GM21381 (cell line): Measurements from ENCODE around the gene SRD5A1.

Source experiments
- ATAC-seq: cut with Tn5 transposase; IDR thresholded peaks from one replicate; pipeline ENCODE4 v1.9.1; 2021; ENCODE audit warnings: mild to moderate bottlenecking, moderate library complexity; ENCODE audit not compliant: unreplicated experiment

SRD5A1 gene, protein sequence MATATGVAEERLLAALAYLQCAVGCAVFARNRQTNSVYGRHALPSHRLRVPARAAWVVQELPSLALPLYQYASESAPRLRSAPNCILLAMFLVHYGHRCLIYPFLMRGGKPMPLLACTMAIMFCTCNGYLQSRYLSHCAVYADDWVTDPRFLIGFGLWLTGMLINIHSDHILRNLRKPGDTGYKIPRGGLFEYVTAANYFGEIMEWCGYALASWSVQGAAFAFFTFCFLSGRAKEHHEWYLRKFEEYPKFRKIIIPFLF

DNA sequence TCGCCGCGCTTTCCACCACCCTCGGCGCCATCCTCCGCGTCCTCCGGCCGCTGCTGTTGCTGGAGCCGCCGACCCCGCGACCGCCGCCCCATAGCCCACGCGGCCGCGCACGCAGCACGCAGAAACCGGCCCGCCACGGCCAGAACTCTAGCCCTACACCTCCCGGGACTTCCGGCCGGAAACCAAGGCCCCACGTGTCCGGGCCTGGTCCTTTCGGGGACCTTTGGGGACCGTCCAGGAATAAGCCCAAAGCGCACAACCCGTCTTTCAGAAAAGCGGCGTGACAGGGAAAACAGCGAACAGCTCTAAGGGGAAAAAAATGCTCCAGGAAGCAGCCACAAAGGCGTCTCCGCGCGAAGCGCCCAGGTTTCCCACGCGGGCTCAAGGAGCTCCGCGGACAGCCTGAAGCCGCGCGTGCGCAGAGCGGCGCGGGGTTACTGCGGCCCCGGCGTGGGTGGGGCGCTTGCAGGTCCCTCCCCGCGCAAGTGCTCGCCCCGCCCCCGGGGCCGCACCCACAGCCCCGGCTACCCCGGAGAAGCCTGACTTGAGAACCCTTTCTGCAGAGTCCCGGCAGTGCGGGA, at the start of gene SRD5A1, which contains the start of gene NSUN2:
SRD5A1 (plus strand) TSS at position 553 of the 581 bp plus-strand sequence. CDS start 137 bp downstream, outside the sequence.
NSUN2 (minus strand) TSS at position 157 of the 581 bp plus-strand sequence; CDS start at position 92, 65 bp downstream.
- peak; percentile 85 for ATAC-seq

DNA sequence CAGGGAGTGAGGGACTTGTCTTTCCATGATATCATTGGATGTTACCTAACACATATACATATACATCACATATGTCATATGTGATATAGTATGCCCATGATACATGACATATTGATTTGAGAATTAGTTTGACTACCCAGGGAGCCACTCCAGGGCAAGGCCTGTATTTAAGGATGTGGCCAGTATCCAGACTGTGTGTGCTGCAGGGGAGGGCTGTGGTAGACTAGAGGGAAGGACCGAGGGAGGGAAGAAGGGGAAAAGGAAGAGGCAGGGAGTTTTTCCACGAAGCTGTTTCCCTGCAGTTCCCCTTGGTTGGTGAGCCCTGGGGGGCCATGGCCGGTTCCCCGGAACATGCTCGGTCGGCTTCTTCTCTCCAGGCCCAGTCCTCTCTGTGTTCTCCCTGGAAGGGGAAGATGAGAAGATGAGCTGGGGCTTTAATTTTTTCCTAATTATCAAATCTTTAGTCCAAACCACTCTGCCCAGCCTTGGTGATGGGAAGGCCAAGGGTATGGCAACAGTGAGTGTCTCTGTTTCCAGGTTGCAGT, 49.1 kb upstream of the SRD5A1 start:
- ATAC-seq, result no peak

- no peak for ATAC-seq
Measured at GRCh38 chr5:6584727-6585126, 48.5 kb upstream of the SRD5A1 start.

GRCh38 chr5:6585168-6585567, 48.1 kb upstream of the SRD5A1 start:
- ATAC-seq, result no peak

- no peak for ATAC-seq
Measured at GRCh38 chr5:6585939-6586646, 47.1 kb upstream of the SRD5A1 start.

- ATAC-seq, result no peak
Measured at GRCh38 chr5:6586647-6587042, 46.6 kb upstream of the SRD5A1 start.

GRCh38 chr5:6587171-6587570, 46.1 kb upstream of the SRD5A1 start:
- no peak for ATAC-seq

DNA sequence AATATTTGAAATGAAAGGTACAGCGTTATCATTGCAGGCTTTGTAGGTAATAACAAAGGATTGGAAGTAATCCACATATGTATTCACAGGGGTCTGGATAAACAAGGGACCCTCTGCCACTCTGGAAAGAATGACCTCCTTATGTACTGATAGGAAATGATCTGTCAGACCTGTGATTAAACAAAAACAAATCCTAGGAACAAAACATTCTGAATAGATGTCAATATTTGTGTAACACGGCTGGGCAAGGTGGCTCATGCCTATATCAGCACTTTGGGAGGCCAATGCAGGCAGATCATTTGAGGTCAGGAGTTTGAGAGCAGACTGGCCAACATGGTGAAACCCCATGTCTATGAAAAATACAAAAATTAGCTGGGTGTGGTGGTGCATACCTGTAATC, 42.7 kb upstream of the SRD5A1 start:
- no peak for ATAC-seq

DNA sequence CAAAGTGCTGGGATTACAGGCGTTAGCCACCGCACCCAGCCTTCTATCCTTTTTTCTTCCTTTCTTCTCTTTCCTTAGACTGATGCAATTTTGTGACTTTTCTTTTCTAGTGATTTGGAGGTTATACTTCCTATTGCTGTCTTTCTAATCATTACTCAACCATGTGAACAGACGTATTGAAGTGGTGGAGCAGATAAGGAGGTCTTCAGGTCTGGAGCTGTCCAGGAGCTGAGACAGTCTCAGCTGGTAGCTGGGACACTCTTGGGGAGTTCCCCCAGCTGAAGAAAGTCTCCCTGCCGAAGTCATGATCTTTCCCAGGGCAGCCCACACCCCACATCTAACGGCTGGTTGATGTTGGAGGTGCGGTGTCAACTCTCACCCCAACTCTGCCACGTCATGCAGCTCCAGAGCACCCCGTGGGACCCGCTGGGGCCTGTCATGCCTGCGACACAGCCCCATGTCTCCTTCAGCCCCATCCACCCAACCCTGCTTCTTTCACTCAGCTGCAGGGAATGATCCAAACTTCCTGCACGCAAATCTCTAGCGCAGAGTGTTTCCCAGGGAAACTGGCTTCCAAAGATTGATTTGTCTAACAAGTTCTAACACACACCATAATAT, 41.5 kb upstream of the SRD5A1 start:
- no peak for ATAC-seq

DNA sequence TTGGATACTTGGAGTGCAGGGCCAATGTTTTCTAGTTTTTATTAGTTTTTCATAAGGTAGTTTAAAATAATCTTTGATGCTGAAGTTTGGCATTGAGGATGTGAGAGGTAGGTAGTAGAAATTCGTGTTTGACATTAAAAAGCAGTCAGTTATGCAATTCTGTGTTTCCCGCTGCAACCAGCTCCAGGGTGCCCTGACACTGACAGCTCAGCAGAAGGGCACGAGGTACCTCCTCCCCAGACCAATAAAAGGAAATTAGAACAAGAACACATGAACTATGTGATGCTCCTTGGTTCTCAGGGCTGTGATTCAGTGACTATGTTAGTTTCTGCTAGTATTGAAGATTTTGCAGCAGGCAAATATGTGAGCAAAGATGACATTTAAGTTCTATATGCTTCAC, 40.6 kb upstream of the SRD5A1 start:
- no peak for ATAC-seq

GRCh38 chr5:6593148-6594016, 39.9 kb upstream of the SRD5A1 start:
- no peak for ATAC-seq

- no peak for ATAC-seq
Measured at GRCh38 chr5:6594066-6594465, 39.2 kb upstream of the SRD5A1 start.

- no peak for ATAC-seq
Measured at GRCh38 chr5:6595405-6595804, 37.8 kb upstream of the SRD5A1 start.

GRCh38 chr5:6596388-6596787, 36.9 kb upstream of the SRD5A1 start:
- no peak for ATAC-seq

DNA sequence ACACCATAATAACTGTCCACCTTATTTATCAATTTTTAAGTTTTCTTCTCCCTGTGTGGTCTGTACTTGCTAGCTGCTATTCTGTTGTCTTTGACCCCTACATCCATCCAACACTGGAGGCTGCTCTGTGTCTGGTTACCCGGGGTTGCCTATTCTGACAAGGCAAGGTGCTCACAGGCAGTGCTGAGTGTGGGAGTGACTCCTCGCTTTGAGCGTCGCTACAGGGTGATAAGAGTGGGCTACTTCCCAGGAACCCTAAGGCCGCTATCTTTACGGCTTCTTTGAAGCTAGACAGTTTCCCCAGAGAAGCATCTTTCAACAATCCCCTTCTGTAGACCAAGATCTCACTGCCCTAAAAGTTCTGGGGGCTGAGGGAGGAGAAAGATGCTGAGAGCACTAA, 35.7 kb upstream of the SRD5A1 start:
- ATAC-seq, result no peak

DNA sequence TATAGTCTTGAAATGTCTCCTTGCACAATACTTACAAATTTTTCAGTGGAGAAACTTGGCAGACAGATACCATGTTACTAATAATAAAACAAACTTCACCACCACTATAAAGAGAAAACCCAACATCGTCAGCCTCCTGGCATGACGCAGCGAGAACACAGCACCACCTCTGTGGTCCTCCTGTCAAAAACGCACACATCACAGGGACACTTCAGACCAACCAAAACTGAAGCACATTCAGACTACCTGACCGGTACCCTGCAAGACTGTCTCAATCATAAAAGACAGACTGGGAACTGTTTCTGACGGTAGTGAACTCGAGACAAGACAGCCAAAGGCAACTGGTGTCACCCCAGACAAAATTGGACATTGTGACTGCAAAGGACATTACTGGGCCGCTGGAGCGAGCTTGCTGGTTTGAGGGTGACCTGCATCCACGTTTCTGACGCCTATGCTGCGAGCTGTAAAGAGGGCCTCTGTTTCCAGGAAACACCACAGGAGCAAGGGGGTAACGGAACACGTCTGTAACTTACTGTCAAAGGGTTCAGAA, 34.8 kb upstream of the SRD5A1 start:
- no peak for ATAC-seq

- no peak for ATAC-seq
Measured at GRCh38 chr5:6599739-6600138, 33.5 kb upstream of the SRD5A1 start.

DNA sequence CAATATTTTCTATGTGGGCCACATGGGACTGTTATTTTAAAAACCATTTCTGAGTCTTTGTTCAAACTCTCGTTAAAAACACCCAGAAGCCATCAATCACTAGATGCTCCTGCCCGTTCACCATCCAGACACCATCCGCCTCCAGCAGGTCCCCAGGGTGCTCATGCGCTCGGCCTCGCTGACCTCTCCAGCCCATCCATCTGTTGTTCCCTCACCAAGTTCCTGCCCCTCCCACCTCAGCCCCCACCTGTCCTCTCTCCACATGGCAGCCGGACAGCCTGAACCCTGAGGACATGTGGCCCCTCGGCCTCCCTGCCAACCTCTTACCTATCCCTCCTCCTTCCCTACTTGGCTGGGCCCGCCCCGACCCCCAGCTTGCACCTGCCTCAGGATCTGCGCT, 32.0 kb upstream of the SRD5A1 start:
- no peak for ATAC-seq

DNA sequence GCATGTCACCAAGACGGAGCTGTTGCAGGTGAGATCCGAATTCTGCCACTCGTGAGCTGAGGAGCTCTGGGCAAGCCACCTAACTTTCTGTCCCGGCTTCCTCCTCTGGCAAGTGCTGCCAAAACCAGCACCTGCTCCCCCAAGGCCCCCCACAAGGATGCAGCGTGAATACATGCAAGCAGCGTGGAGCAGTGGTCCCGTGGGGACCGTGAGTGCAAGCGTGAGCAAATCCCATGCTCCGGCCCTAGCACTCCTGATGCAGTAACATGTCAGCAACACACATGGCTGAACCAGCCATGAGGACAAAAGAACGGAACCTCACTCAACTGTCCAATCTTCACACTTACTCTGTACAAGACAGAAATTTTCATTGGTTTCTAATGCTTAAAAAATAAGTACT, 31.4 kb upstream of the SRD5A1 start:
- no peak for ATAC-seq

GRCh38 chr5:6602441-6602840, 30.8 kb upstream of the SRD5A1 start:
- no peak for ATAC-seq
